Suprapubic skin (tissue), 4 donors: ENCODE results near the gene RNF17.

ENCODE experiments used
- EP300 ChIP-seq: sonication (generic); formaldehyde crosslinking; IDR thresholded peaks from one replicate; pipeline ENCODE4 v1.6.1; 2017; ENCODE audit warnings: antibody characterized with exemption
- POLR2A ChIP-seq, 2 donors: fragments of 450-650 bp; IDR thresholded peaks; one replicate each; pipeline ENCODE4 v1.6.1; 2017; ENCODE audit warnings: antibody characterized with exemption in 2 of 2, mild to moderate bottlenecking in 2 of 2, moderate library complexity in 2 of 2
- POLR2AphosphoS5 ChIP-seq, 3 donors: sonication (generic); formaldehyde crosslinking; IDR thresholded peaks; one replicate each; pipeline ENCODE4 v1.6.1; 2017; ENCODE audit warnings: antibody characterized with exemption in 3 of 3
- TF ChIP-seq, protein P1 (sequence below), 2 donors: fragments of 200-600 bp in 1 of 2; fragments of 450-650 bp in 1 of 2; sonication (generic) in 1 of 2; IDR thresholded peaks; one replicate each; pipeline ENCODE4 v1.5.1; 2016 to 2019; ENCODE audit warnings: antibody characterized with exemption in 2 of 2, mild to moderate bottlenecking in 1 of 2, moderate library complexity in 1 of 2

GRCh38 chr13:24746618-24747247, 17.2 kb upstream of the RNF17 start:
- TF ChIP-seq POLR2A (IDR thresholded peaks at IDR 0.05) (no peak), POLR2AphosphoS5 (IDR thresholded peaks at IDR 0.05) (no peak), EP300 (no peak)
- TF ChIP-seq, protein P1, sequence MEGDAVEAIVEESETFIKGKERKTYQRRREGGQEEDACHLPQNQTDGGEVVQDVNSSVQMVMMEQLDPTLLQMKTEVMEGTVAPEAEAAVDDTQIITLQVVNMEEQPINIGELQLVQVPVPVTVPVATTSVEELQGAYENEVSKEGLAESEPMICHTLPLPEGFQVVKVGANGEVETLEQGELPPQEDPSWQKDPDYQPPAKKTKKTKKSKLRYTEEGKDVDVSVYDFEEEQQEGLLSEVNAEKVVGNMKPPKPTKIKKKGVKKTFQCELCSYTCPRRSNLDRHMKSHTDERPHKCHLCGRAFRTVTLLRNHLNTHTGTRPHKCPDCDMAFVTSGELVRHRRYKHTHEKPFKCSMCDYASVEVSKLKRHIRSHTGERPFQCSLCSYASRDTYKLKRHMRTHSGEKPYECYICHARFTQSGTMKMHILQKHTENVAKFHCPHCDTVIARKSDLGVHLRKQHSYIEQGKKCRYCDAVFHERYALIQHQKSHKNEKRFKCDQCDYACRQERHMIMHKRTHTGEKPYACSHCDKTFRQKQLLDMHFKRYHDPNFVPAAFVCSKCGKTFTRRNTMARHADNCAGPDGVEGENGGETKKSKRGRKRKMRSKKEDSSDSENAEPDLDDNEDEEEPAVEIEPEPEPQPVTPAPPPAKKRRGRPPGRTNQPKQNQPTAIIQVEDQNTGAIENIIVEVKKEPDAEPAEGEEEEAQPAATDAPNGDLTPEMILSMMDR (IDR thresholded peaks at IDR 0.05), result no peak
